DND-41 (cell line): ENCODE data around the gene RAB8B.

Experiments used
- ATAC-seq: fragments of 200-7000 bp; cut with Tn5 transposase; 3 replicates; pipeline ENCODE4 v1.9.1; 2021; ENCODE audit warnings: low read depth; ENCODE audit not compliant: insufficient read depth
- DNase-seq: peaks from one replicate; pipeline ENCODE4 v3.0.0-alpha.2; 2020
- H2AFZ ChIP-seq: 2 replicates; pipeline ENCODE4 v1.6.0; 2012; ENCODE audit warnings: low read depth, low read length
- H3K27ac ChIP-seq: 2 replicates; pipeline ENCODE4 v1.5.1; 2012; ENCODE audit warnings: low read length, inconsistent platforms
- H3K27me3 ChIP-seq: fragments of 200-600 bp; sonication (generic); 2 replicates; pipeline ENCODE4 v1.6.0; 2012; ENCODE audit warnings: low read length, mild to moderate bottlenecking, inconsistent platforms; ENCODE audit not compliant: insufficient read depth, poor library complexity
- H3K36me3 ChIP-seq: 2 replicates; pipeline ENCODE4 v1.5.1; 2012; ENCODE audit warnings: low read length, inconsistent platforms; ENCODE audit not compliant: insufficient read depth
- H3K4me1 ChIP-seq: 2 replicates; pipeline ENCODE4 v1.5.1; 2012; ENCODE audit warnings: mild to moderate bottlenecking, low read length; ENCODE audit not compliant: insufficient read depth
- H3K4me2 ChIP-seq: 2 replicates; pipeline ENCODE4 v1.6.0; 2012; ENCODE audit warnings: mild to moderate bottlenecking, moderate library complexity, low read length, inconsistent platforms; ENCODE audit not compliant: insufficient read depth
- H3K4me3 ChIP-seq, 2 experiments: fragments of 200-600 bp in 1 of 2; shearing (Covaris generic) in 1 of 2; 2 replicates each; pipeline ENCODE4 v1.5.1; 2012 to 2016; ENCODE audit warnings: inconsistent platforms in 2 of 2, low read length in 2 of 2, mild to moderate bottlenecking in 2 of 2, low read depth in 1 of 2, moderate library complexity in 1 of 2
- H3K79me2 ChIP-seq: 2 replicates; pipeline ENCODE4 v1.6.0; 2012; ENCODE audit warnings: low read length, inconsistent platforms; ENCODE audit not compliant: insufficient read depth
- H3K9ac ChIP-seq: 2 replicates; pipeline ENCODE4 v1.6.0; 2012; ENCODE audit warnings: low read depth, mild to moderate bottlenecking, inconsistent platforms, low read length, moderate library complexity
- H3K9me3 ChIP-seq: 2 replicates; pipeline ENCODE4 v1.5.1; 2012; ENCODE audit warnings: low read length, moderate library complexity, mild to moderate bottlenecking, inconsistent platforms; ENCODE audit not compliant: insufficient read depth, severe bottlenecking
- H4K20me1 ChIP-seq: 2 replicates; pipeline ENCODE4 v1.6.0; 2012; ENCODE audit warnings: low read length; ENCODE audit not compliant: insufficient read depth
- CTCF ChIP-seq: IDR thresholded peaks from 2 replicates; pipeline ENCODE4 v1.5.1; 2012; ENCODE audit warnings: borderline replicate concordance, low read length, moderate library complexity, mild to moderate bottlenecking; ENCODE audit not compliant: poor library complexity, severe bottlenecking; ENCODE audit errors: extremely low read depth
- EZH2 ChIP-seq: IDR thresholded peaks from 3 replicates; pipeline ENCODE4 v1.6.1; 2012; ENCODE audit warnings: borderline replicate concordance, low read depth, mild to moderate bottlenecking, moderate library complexity, low read length, inconsistent platforms; ENCODE audit not compliant: severe bottlenecking

The RAB8B gene

GRCh38 chr15:63219196-63219710 is 29.8 kb downstream of the RAB8B start:
- no peaks in the 10 kb centered on the region for H3K9me3 ChIP-seq
- H3K4me3 ChIP-seq: no peak overlapping the region
- DNase-seq: no peak
- H3K4me1 ChIP-seq: no peaks in the 10 kb centered on the region
- H3K9ac ChIP-seq: no peak overlapping the region
- H3K27ac ChIP-seq: no peak overlapping the region
- no peak for ATAC-seq
- TF ChIP-seq EZH2: no peak
- no peak for TF ChIP-seq CTCF
- H3K4me2 ChIP-seq: no peak overlapping the region
- peaks cover 1% of the 10 kb centered on the region; the same call in 1 of the 2 replicates for H3K36me3 ChIP-seq
- H2AFZ ChIP-seq: no peak overlapping the region
- H3K79me2 ChIP-seq: peaks cover 65% of the 10 kb centered on the region
- no peaks in the 10 kb centered on the region; the same call in 1 of the 2 replicates for H4K20me1 ChIP-seq
- no peaks in the 10 kb centered on the region for H3K27me3 ChIP-seq

GRCh38 chr15:63221346-63221745 is 31.9 kb downstream of the RAB8B start:
- Histone ChIP-seq H3K27ac (no peak overlapping the region), H3K27me3 (no peaks in the 10 kb centered on the region), H3K4me2 (no peak overlapping the region), H3K4me1 (no peaks in the 10 kb centered on the region), H3K9ac (no peak overlapping the region), H3K36me3 (peaks cover 8% of the 10 kb centered on the region; the same call in 1 of the 2 replicates), H4K20me1 (0 out of 2 replicates have a peak, but pooled peaks cover 3% of the 10 kb centered on the region), H3K79me2 (peaks cover 57% of the 10 kb centered on the region), H2AFZ (no peak overlapping the region), H3K9me3 (no peaks in the 10 kb centered on the region), H3K4me3 (no peak overlapping the region)
- no peak for ATAC-seq
- no peak for TF ChIP-seq CTCF
- TF ChIP-seq EZH2: no peak
- no peak for DNase-seq

- no peaks in the 10 kb centered on the region for H3K27me3 ChIP-seq
- H3K36me3 ChIP-seq: peaks cover 8% of the 10 kb centered on the region; the same call in 1 of the 2 replicates
- H4K20me1 ChIP-seq: 0 out of 2 replicates have a peak, but pooled peaks cover 3% of the 10 kb centered on the region
- no peaks in the 10 kb centered on the region for H3K4me1 ChIP-seq
- no peak overlapping the region for H3K4me3 ChIP-seq
- DNase-seq (no peak), ATAC-seq (no peak)
- H2AFZ ChIP-seq: no peak overlapping the region
- no peak overlapping the region for H3K9ac ChIP-seq
- H3K79me2 ChIP-seq: peaks cover 51% of the 10 kb centered on the region
- no peak overlapping the region for H3K27ac ChIP-seq
- no peaks in the 10 kb centered on the region for H3K9me3 ChIP-seq
- H3K4me2 ChIP-seq: no peak overlapping the region
- TF ChIP-seq CTCF: no peak
- TF ChIP-seq EZH2: no peak
These were observed 34.1 kb downstream of the RAB8B start for GRCh38 chr15:63223463-63223862.

GRCh38 chr15:63225381-63225780 is 36.0 kb downstream of the RAB8B start:
- no peak for ATAC-seq
- Histone ChIP-seq H3K79me2 (peaks cover 46% of the 10 kb centered on the region), H3K4me1 (no peaks in the 10 kb centered on the region), H3K27me3 (no peaks in the 10 kb centered on the region), H3K4me3 (no peak overlapping the region), H3K9me3 (no peaks in the 10 kb centered on the region), H3K36me3 (peaks cover 8% of the 10 kb centered on the region; the same call in 1 of the 2 replicates), H3K9ac (no peak overlapping the region), H3K4me2 (no peak overlapping the region), H2AFZ (no peak overlapping the region), H4K20me1 (0 out of 2 replicates have a peak, but pooled peaks cover 3% of the 10 kb centered on the region), H3K27ac (no peak overlapping the region)
- DNase-seq: no peak
- no peak for TF ChIP-seq CTCF
- no peak for TF ChIP-seq EZH2
